ENCODE measurements around the gene MYZAP. TPM values are rescaled to one million over a fixed set of nuclear protein-coding genes. Genes with fewer than 3 reads are reported as not detected.

The MYZAP gene
- 10 to 100 TPM in 3 of 4 donors, 1 to 10 TPM in 1; 7.7 to 21.4 (median 19.4) TPM for total RNA-seq

- peak within 1 kb of the TSS; percentile 29 for H3K4me3 ChIP-seq (ENCODE audit: low read depth, poor library complexity, severe bottlenecking)
- intact Hi-C loops (cut with DNase I; ENCODE audit: low total_unique reads) = no loop called here
- 10 to 22% methylated on average over 6 to 7 of the region's 58 CpGs for WGBS, 2 donors
- no peak for TF ChIP-seq POLR2A (IDR thresholded peaks at IDR 0.05)
- no peak for TF ChIP-seq CTCF (IDR thresholded peaks at IDR 0.05)
- peak in 1 of 2 donors; percentile 91 for DNase-seq (ENCODE audit: low spot score in 2 of 2)
Observed at GRCh38 chr15:57591822-57592367, at the start of gene MYZAP. Gene MYZAP (plus strand): TSS chr15:57591904. CDS start chr15:57592035, 131 bp downstream.

GRCh38 chr15:57542505-57542817 lies 49.2 kb upstream of the MYZAP start:
- H3K4me3 ChIP-seq (ENCODE audit: low read depth, poor library complexity, severe bottlenecking) = no peak overlapping the region
- 56 to 62% methylated on average over 4 of the region's 4 CpGs for WGBS, 2 donors
- TF ChIP-seq CTCF (IDR thresholded peaks at IDR 0.05) = no peak
- no peak for TF ChIP-seq POLR2A (IDR thresholded peaks at IDR 0.05)
- intact Hi-C loops (cut with DNase I; ENCODE audit: low total_unique reads) = no loop called here
- DNase-seq (ENCODE audit: low spot score in 2 of 2) = no peak

GRCh38 chr15:57544848-57545480 lies 46.7 kb upstream of the MYZAP start:
- 88 to 92% methylated on average over 8 to 11 of the region's 11 CpGs for WGBS, 2 donors
- H3K4me3 ChIP-seq (ENCODE audit: low read depth, poor library complexity, severe bottlenecking) = no peak overlapping the region
- TF ChIP-seq POLR2A (IDR thresholded peaks at IDR 0.05) = no peak
- no peak for TF ChIP-seq CTCF (IDR thresholded peaks at IDR 0.05)
- peak in 1 of 2 donors; percentile 74 for DNase-seq (ENCODE audit: low spot score in 2 of 2)
- intact Hi-C loops (cut with DNase I; ENCODE audit: low total_unique reads) = no loop called here

- 90 to 95% methylated on average over 8 of the region's 8 CpGs for WGBS, 2 donors
- peak in 1 of 2 donors; percentile 49 for DNase-seq (ENCODE audit: low spot score in 2 of 2)
- no peak for TF ChIP-seq POLR2A (IDR thresholded peaks at IDR 0.05)
- no peak for TF ChIP-seq CTCF (IDR thresholded peaks at IDR 0.05)
- intact Hi-C loops (cut with DNase I; ENCODE audit: low total_unique reads) = no loop called here
- H3K4me3 ChIP-seq (ENCODE audit: low read depth, poor library complexity, severe bottlenecking) = no peak overlapping the region
Observed at GRCh38 chr15:57545995-57546394, 45.7 kb upstream of the MYZAP start.

GRCh38 chr15:57547243-57547755 lies 44.4 kb upstream of the MYZAP start:
- intact Hi-C loops (cut with DNase I; ENCODE audit: low total_unique reads) = no loop called here
- peak in 1 of 2 donors; percentile 80 for DNase-seq (ENCODE audit: low spot score in 2 of 2)
- no peak overlapping the region for H3K4me3 ChIP-seq (ENCODE audit: low read depth, poor library complexity, severe bottlenecking)
- 91 to 95% methylated on average over 11 of the region's 11 CpGs for WGBS, 2 donors
- TF ChIP-seq CTCF (IDR thresholded peaks at IDR 0.05) (no peak), POLR2A (IDR thresholded peaks at IDR 0.05) (no peak)

All from lower leg skin (tissue), 4 donors.